Ovary (tissue), 3 donors: ENCODE results near the gene WDFY4.

Experiments
- CTCF ChIP-seq, 3 donors: fragments of 450-650 bp in 2 of 3; fragments of 200-600 bp in 1 of 3; IDR thresholded peaks; one replicate each; pipeline versions ENCODE4 v1.5.1 to v1.8.0; 2016 to 2022; ENCODE audit warnings: antibody characterized with exemption in 3 of 3, mild to moderate bottlenecking in 1 of 3
- EP300 ChIP-seq: sonication (generic); formaldehyde crosslinking; IDR thresholded peaks from one replicate; pipeline ENCODE4 v1.6.1; 2017; ENCODE audit warnings: antibody characterized with exemption
- POLR2A ChIP-seq: fragments of 450-650 bp; IDR thresholded peaks from one replicate; pipeline ENCODE4 v1.6.1; 2017; ENCODE audit warnings: antibody characterized with exemption, mild to moderate bottlenecking, moderate library complexity
- donor health status: DM: no; HTN: no; CAD: no.

GRCh38 chr10:48683868-48684267 lies 805 bp upstream of the WDFY4 start:
- no peak for TF ChIP-seq CTCF (IDR thresholded peaks at IDR 0.05)
- no peak for TF ChIP-seq POLR2A
- no peak for TF ChIP-seq EP300
